HG03520 (cell line): ENCODE data around the gene WFIKKN2.
"Not testable (repeated sequence)": the region's sequence is repeated elsewhere in the genome, so short reads cannot be mapped to it uniquely, and the experiment has no call there.

Experiments
- ATAC-seq: cut with Tn5 transposase; IDR thresholded peaks from one replicate; pipeline ENCODE4 v1.9.1; 2021; ENCODE audit warnings: mild to moderate bottlenecking, moderate library complexity; ENCODE audit not compliant: unreplicated experiment

Gene WFIKKN2

GRCh38 chr17:50835301-50836234 is at the start of gene WFIKKN2:
WFIKKN2 (plus strand) TSS chr17:50835586; CDS start chr17:50835938, 352 bp downstream.
- no peak for ATAC-seq

- no peak for ATAC-seq
These were observed 49.3 kb upstream of the WFIKKN2 start for GRCh38 chr17:50785946-50786570.

- no peak for ATAC-seq
These were observed 48.3 kb upstream of the WFIKKN2 start for GRCh38 chr17:50787106-50787505.

GRCh38 chr17:50790618-50791017 is 44.8 kb upstream of the WFIKKN2 start:
- ATAC-seq = no peak

- no peak for ATAC-seq
These were observed 43.3 kb upstream of the WFIKKN2 start for GRCh38 chr17:50792132-50792531.

- ATAC-seq = no peak
These were observed 42.4 kb upstream of the WFIKKN2 start for GRCh38 chr17:50793007-50793406.

GRCh38 chr17:50794361-50794760 is 41.0 kb upstream of the WFIKKN2 start:
- ATAC-seq = no peak

GRCh38 chr17:50797135-50797810 is 38.1 kb upstream of the WFIKKN2 start:
- ATAC-seq = no peak

GRCh38 chr17:50798424-50799288 is 36.7 kb upstream of the WFIKKN2 start:
- no peak for ATAC-seq

- no peak for ATAC-seq
These were observed 35.8 kb upstream of the WFIKKN2 start for GRCh38 chr17:50799582-50799981.

- ATAC-seq = no peak
These were observed 35.1 kb upstream of the WFIKKN2 start for GRCh38 chr17:50800196-50800700.

GRCh38 chr17:50802609-50803571 is 32.5 kb upstream of the WFIKKN2 start:
- ATAC-seq = no peak

- no peak for ATAC-seq
These were observed 31.7 kb upstream of the WFIKKN2 start for GRCh38 chr17:50803676-50804075.

GRCh38 chr17:50804749-50805475 is 30.5 kb upstream of the WFIKKN2 start:
- ATAC-seq = not testable (repeated sequence)

- ATAC-seq = no peak
These were observed 29.9 kb upstream of the WFIKKN2 start for GRCh38 chr17:50805486-50805885.

- no peak for ATAC-seq
These were observed 29.2 kb upstream of the WFIKKN2 start for GRCh38 chr17:50806141-50806643.

- no peak for ATAC-seq
These were observed 28.4 kb upstream of the WFIKKN2 start for GRCh38 chr17:50807009-50807408.

GRCh38 chr17:50807675-50808074 is 27.7 kb upstream of the WFIKKN2 start:
- ATAC-seq = no peak
